ENCODE data around the gene CPSF4L.

- TF ChIP-seq POLR2AphosphoS5 (IDR thresholded peaks at IDR 0.05; ENCODE audit: low read depth, low read length) (no peak), TAF1 (IDR thresholded peaks at IDR 0.05; ENCODE audit: borderline replicate concordance, low read depth, low read length) (no peak)
Measured at GRCh38 chr17:73266796-73267195, 5.1 kb upstream of the CPSF4L start.

Data from GM12892 (cell line).